GM12873 (cell line): Measurements from ENCODE around the gene SMARCC2.

Experiments used
- CTCF ChIP-seq: IDR thresholded peaks from 2 replicates; pipeline ENCODE4 v1.5.1; 2012; ENCODE audit warnings: low read depth, mild to moderate bottlenecking, moderate library complexity, low read length, control low read depth; ENCODE audit not compliant: insufficient read depth; ENCODE audit errors: missing control alignments

Gene SMARCC2

GRCh38 chr12:56206452-56207166 lies 17.3 kb upstream of the SMARCC2 start:
- TF ChIP-seq CTCF = peak; percentile 74

GRCh38 chr12:56205445-56205844 lies 16.2 kb upstream of the SMARCC2 start:
- TF ChIP-seq CTCF = peak; percentile 40

- no peak for TF ChIP-seq CTCF
Measured at GRCh38 chr12:56204275-56204674, 15.0 kb upstream of the SMARCC2 start.

- no peak for TF ChIP-seq CTCF
Measured at GRCh38 chr12:56202838-56203237, 13.6 kb upstream of the SMARCC2 start.

GRCh38 chr12:56202366-56202765 lies 13.1 kb upstream of the SMARCC2 start:
- no peak for TF ChIP-seq CTCF

- no peak for TF ChIP-seq CTCF
Measured at GRCh38 chr12:56198836-56199235, 9.6 kb upstream of the SMARCC2 start.

GRCh38 chr12:56197921-56198635 lies 8.8 kb upstream of the SMARCC2 start:
- TF ChIP-seq CTCF = no peak
